Activated CD4-positive, alpha-beta T cell treated with anti-CD3 and anti-CD28 coated beads, Interleukin-10, Interleukin-2, amounts not matched to agents 100 ng/mL and 50 ng/mL, durations not matched to agents 16 hours and 8 hours (primary cell): ENCODE data around the gene MBNL2.
A peak's percentile ranks its signal among the peaks of the same experiment; 100 is the strongest.

Experiments used
- DNase-seq: peaks from one replicate; pipeline ENCODE4 v3.0.0-alpha.2; 2020

Gene MBNL2

DNA sequence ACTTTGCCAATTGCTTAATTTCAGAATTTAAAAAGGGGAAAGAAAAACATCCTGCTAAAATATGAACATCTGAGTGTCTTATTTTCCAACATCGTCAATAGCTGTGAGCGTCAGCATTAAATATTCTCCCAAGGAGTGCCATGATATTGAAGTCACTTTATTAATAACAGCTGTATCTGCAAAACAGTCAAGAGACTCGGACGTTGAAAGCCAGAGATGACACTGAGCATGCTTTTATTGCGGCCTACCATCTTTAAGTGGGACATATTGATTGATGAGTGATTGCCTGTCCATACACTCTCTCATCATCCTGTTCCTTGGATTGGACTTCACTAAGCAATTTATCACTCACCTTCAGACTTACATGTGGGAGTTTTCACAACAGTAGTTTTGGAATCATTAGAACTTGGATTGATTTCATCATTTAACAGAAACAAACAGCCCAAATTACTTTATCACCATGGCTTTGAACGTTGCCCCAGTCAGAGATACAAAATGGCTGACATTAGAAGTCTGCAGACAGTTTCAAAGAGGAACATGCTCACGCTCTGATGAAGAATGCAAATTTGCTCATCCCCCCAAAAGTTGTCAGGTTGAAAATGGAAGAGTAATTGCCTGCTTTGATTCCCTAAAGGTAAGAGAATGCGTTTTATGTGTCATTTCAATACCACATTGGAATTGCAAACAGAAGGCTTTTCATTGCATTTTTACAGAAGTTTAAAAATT is 53.8 kb downstream of the MBNL2 start:
- no peak for DNase-seq

GRCh38 chr13:97276862-97277269 is 54.7 kb downstream of the MBNL2 start:
- DNase-seq: peak; percentile 59

DNA sequence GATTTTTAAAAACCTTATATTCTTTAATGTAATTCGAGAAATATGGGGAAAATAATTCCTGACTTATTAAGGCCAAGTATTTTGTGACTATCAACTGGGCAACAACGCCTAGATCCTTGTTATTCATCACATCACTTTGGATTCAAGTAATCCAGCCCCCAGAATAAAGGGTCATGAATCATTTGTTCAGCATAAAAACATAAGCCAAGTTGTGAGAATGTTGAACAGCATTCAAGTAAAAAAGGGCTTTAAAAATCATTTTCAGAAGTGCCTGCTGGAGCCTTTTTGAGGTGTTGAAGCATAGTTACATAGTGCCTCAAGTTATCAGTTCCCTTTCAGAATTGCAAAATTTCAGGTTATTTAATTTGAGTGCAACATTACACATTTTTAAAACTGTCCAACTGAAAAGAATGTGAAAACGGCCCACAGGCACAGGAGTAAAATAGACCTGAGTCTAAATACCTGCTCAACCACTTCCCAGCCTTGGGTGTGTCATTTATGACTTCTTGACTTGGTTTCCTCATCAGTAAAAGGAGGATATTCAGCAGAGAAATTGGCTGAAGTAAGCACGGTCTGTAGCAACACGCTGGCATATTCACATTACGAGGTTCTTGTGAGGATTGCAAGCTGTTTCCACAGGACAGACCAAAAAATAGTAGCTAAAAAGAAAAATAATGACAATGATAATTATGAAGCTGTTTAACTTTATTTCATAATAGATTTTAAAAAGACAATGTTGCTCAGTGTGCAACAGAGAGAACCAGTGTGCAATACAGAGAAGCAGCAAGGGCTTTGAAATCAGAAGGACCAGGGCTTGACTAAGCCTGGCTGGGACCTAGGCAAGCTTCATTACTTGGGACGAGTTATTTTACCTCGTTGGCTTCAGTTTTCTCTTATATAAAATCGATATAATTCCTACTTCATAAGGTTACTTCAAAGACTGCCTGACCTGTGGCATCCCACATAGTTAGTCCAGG is 56.6 kb downstream of the MBNL2 start:
- no peak for DNase-seq

GRCh38 chr13:97279913-97280312 is 57.8 kb downstream of the MBNL2 start:
- DNase-seq: no peak

DNA sequence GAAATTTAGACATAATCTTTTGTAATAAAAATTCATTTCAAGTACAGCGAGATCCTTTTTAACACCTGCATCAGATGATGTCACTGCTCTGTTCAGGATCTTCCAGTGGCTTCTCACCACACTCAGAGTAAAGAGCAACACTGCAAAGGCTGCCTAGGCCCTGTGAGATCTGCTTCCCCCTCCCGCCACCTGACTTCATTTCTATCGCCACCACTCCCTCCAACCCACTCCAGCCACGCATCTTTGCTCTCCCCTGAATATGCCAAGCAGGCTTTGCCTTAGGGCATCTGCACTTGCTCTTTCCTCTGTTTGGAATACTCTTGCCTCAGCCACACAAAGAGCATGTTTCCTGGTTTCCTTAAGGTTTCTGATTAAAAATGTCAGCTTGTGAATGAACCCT is 58.3 kb downstream of the MBNL2 start:
- DNase-seq: no peak

GRCh38 chr13:97281028-97281427 is 58.9 kb downstream of the MBNL2 start:
- no peak for DNase-seq

DNA sequence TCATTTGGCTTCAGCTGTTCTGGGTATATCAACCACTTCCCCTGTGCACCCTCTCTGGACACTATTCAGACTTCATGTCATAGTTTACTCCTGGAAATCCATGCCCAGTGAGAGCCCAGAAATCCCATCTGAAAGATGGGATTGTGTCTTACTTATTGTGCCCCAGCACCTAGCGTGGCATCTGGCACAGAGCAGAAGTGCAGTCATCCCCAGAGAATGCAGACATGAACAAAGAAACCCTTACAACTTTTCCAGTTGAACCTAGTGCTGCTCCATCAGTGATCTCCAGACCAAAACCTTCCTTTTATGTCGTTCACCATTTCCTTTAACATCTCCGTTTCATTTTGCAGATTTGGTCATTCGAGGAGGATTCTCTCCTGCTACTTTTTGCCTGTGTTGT is 60.6 kb downstream of the MBNL2 start:
- no peak for DNase-seq

- no peak for DNase-seq
These were observed 61.8 kb downstream of the MBNL2 start for GRCh38 chr13:97283888-97284287.

DNA sequence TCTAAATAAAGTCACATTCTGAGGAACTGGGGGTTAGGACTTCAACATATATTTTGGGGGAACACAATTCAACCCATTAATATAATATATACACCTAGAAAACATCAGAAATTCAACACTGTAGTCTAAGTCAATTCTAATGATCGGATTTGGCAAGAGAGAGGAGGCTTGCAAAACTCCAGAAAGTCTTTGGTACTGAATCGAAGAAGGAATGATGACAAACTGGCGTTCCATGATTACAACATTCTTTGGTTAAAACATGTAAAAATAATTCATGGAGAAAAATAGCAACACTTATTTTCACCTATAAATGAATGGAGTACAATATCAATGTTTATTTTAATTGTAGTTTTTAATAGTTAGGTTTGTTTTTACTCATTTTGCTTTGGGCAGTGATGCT is 62.4 kb downstream of the MBNL2 start:
- no peak for DNase-seq

DNA sequence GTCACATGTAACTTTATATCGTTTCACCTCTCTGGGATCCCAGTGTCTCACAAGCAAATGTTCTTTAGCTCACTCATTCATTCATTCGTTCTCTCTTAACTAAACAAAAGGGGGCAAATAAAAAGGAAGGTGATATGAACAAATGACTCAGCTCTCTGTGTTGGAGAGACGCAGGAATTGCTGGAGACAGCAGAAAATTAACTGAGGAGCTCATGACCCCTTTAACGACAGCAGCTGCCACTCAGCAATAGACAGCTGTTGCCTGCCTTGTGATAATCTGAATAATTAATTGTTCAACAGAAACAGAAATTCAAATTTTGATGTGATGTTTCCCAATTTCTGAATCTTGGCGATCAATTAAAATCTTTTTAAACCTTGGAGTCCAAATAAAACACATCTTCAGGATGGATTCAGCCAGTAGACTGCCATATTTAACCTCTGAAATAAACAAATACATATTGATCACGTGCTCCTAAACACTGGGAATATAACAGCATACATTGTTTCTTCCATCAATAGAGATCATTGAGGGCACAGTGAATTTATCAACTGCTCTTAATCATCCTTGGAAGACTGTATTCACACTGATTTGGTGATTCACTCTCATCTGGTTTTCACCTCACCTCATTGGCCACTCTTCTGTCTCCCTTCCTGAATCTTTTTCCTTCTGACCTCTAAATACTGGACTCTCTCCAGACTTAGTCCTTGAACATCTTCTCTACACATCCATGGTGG is 63.3 kb downstream of the MBNL2 start:
- DNase-seq: no peak

DNA sequence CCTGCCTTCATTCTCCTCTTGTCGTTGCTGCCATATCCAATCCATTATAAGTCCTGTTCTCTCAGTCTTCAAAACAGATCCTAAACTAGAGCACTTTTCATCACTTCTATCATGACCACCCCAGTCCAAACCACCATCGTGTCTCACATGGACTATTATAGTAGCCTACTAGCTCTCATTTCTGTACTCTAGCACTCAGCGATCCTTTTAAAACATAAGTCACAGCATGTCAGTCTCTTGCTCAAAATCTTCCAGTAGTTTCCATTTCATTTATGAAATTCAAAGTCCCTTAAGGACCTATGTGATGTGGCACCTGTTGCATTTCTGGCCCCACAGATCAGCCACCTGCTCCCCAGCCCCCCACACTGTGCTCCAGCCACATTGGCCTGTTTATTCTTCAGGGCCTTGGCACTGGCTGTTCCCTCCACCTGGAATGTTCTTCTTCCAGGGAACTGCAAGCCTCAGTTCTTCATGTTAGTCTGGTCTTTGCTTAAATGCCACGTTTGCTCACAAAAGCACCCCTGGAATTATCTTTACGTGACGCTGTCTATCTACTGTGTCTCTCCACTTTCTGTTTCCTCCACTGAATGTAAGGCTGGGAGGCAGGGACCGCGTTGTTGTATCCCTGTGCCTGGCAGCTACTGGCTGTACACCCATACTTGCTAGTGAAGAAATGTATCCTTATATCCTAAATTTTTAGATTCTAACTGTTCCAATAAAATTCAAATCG is 64.3 kb downstream of the MBNL2 start:
- no peak for DNase-seq

GRCh38 chr13:97287047-97287383 is 64.9 kb downstream of the MBNL2 start:
- no peak for DNase-seq

DNA sequence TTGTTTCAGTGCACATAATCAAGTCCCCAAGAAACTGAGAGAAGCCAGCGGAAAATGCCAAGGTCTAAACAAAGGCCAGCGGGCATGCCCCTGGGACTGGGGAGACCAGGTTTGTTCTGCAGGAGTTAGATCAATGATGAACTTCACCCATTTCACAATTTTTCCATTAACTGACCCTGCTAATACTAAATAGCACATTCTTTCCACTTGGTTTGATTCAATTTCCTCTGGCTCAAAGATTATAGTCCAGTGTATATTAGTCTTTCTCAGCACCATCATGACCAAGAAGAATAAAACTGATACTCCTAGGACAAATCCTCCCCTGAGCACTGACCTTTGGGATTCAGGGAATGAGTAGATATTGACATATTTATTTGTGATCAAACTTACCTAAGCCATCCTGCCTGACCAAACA is 66.4 kb downstream of the MBNL2 start:
- no peak for DNase-seq

DNA sequence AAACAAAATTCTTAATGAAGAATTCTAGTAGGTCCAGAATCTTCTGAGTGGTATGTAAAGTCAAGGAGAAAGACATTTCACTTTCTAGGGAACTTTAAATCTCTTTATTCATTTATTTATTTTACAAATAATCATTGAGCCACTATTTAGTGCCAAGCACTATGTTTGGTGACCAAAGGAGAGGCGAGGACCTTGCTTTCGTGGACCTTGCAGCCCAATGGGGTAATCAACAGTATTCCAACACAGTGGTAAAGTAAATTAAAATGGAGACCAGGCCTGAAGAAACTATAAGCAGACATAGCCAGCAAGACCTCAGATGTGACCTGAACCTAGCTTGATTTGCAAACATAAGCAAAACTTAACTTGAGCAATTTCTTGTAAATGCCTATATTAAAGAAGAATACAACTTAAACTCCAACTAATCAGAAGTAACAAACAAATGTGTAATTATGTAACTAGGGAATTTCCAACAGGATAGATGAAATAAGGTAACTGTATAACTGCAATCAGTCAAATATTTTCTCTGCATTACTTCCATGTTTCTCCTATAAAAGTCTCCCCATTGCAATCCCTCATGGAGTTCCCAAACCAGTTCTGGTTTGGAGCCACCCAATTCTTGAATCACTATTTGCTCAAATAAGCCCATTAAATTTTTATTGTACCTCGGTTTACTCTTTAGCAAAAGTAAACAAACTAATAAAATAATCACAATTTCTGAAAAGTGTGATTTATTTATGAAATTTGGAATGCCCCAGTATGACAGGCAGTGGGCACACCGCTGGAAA is 67.6 kb downstream of the MBNL2 start:
- no peak for DNase-seq

DNA sequence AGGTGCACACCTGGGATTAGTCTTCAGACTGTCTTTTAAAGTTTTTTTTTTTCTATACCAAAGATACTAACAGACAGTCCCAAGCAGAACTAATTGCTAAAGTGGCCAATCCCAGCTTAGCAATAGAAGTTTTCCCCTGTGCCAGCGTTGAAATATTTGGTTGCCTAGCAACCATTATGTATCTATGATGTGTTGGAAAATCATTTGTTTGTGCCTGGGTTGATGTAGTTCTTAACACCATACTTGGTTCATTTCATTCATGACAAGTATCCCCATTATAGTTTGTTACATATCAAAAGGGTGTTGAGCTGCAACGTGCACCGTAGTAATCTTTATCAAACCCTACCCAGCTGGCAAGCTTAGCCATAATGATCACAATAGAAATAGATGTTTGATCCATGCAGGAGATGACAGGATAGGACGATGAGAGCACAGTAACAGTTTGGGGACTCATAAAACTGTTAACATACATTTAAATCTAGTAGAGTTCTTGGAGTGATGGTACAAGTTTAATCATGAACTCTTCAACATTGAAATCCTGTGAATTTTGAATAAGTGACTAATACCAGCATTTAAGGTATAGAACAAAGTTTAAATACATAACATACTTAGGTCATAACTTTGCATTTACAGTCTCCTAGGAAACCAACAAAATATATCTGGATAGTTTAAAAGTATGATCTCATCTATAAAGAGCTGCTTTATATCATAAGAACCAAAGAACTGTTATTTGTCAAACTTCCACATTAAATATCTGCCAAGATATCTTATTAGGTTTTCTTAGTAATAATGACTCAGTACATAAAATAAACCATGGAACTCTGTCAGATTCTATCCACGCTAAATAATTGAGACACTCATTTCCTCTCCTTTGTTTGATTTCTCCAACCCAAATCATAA is 73.4 kb downstream of the MBNL2 start:
- no peak for DNase-seq

DNA sequence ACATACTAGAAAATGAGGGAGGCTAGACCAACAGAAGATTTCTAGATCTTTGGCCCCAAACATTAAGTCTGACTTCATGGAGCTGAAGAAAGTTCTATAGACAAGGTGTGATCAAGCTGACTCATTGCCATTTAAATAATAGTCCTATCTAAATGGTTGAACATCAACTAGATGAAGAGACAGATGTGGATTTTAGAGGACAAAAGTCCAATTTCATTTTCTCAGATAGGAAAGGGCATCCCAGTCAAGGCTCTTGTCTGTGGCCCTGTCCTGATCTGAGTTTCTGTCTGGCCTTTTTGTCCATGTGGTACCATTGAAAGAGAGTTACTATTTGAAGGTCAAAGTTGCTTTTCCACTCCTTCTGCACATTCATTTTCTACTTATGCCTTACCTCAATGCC is 74.6 kb downstream of the MBNL2 start:
- no peak for DNase-seq

GRCh38 chr13:97298816-97299215 is 76.7 kb downstream of the MBNL2 start:
- no peak for DNase-seq

- DNase-seq: no peak
These were observed 78.7 kb downstream of the MBNL2 start for GRCh38 chr13:97300871-97301270.

- no peak for DNase-seq
These were observed 79.4 kb downstream of the MBNL2 start for GRCh38 chr13:97301382-97302095.

- DNase-seq: no peak
These were observed 80.5 kb downstream of the MBNL2 start for GRCh38 chr13:97302611-97303010.
